ENCODE data around the gene UGGT1.
A peak's percentile ranks its signal among the peaks of the same experiment; 100 is the strongest.

UGGT1 gene

GRCh38 chr2:128228894-128229293 is 137.9 kb downstream of the UGGT1 start:
- no peak for DNase-seq (ENCODE audit: low spot score)

- peak; percentile 94 for DNase-seq (ENCODE audit: low spot score)
Observed at GRCh38 chr2:128232965-128233789, 142.2 kb downstream of the UGGT1 start.

- DNase-seq (ENCODE audit: low spot score): no peak
Observed at GRCh38 chr2:128233790-128234395, 142.9 kb downstream of the UGGT1 start.

- no peak for DNase-seq (ENCODE audit: low spot score)
Observed at GRCh38 chr2:128234613-128235012, 143.6 kb downstream of the UGGT1 start.

GRCh38 chr2:128235581-128235980 is 144.6 kb downstream of the UGGT1 start:
- no peak for DNase-seq (ENCODE audit: low spot score)

- peak; percentile 74 for DNase-seq (ENCODE audit: low spot score)
Observed at GRCh38 chr2:128236491-128237035, 145.6 kb downstream of the UGGT1 start.

- DNase-seq (ENCODE audit: low spot score): no peak
Observed at GRCh38 chr2:128237081-128237534, 146.1 kb downstream of the UGGT1 start.

GRCh38 chr2:128237911-128238697 is 147.1 kb downstream of the UGGT1 start:
- DNase-seq (ENCODE audit: low spot score): no peak

GRCh38 chr2:128241896-128242295 is 150.9 kb downstream of the UGGT1 start:
- no peak for DNase-seq (ENCODE audit: low spot score)
